ENCODE data around the gene PCNX1.

Gene PCNX1

DNA sequence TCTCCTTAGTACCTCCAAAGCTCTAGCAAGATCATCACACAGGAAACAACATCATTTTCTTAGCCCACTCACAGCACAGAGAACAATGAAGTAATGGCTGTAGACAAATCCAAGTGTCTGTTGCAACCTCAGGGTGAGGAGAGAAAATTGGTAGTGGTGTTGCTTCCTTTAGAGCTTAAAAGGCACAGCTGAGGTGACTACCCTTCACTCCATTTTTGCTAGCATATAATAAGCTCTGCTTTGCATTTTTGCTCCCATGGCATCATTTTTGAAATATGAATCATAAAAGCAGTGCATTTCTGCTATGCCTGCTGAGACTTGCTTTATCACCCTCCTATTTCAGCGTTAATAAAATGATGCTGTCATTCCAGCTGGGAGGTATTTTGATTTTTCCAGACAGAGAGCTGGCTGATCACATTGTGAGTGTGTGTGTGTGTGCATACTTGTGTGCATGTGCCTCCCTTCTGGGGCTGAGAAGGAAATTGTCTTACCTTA is 18.5 kb upstream of the PCNX1 start:
- no peak for DNase-seq (ENCODE audit: low read depth)

DNA sequence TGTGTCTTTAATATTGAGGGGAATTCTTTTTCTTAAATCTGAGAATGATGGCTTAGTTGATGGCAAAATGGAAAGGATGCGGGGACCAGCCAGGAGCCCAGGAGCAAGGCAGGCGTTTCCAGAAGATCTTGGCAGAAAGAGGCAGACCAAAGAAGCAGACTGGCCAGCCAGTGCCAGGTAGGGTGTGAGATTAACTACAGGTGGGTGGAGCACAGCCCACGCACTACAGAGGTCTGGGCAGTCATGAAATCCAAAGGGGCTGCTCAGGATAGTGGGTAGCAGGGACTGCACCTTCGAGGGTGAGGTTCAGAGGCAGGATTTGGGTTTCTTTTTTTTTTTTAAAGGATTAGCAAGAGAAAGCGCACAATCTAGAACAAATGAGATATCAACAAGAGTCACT is 17.7 kb upstream of the PCNX1 start:
- DNase-seq (ENCODE audit: low read depth): no peak

DNA sequence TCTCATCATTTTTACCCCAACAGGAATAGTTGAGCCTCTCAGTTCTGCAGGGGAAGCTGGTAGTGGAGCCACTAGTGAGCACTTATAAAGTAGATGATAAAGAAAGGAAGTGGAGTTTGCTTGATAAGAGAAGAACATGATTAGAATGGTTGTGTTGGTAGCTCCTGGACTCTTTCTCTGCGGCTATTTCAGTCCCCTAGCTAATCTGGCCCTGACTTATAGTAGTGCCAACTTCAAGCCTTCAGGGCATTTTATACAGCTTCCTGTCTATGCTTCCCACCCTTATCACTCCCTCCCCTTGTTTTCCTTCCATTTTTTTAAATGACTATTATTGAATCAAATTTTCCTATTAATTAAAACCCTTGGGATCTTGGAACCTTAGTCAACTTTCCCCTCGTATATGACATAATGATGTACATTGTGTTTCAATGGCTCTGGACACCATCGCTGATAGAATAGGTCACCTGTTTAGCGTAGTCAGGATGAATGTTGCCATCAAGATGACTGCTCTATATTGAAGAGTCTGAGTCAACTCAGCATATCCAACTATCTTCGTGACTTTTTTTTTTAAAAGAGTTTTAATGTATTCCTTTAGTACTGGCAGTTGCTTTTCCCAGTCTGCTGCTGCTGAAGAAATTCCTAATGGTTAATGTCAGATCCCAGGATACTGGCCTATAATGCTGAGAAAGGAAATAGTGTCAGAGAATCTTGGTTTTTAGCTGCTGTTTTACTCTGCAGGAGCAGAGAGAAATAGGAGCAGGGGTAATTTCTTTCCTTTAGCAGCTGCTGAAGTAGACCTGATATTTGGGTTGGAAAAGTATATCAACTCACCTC is 16.2 kb upstream of the PCNX1 start:
- DNase-seq (ENCODE audit: low read depth): no peak

DNA sequence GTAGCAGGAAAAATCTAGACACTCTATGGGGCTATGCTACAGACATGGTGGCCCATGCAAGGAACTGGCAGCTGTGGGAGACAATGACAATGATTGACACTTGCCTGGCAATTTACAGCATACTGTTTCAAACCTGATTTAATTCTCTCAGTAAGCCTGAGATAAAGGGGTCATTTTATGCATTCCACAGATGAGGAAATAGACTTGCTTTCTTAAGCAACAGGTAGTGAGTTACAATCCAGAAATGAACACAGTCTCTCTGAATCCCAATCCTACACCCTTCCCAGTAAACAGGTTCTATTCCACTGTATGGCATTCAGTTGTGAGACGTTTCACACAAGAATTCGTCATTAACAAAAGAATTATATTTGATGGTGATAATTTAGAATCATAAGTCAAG is 15.5 kb upstream of the PCNX1 start:
- DNase-seq (ENCODE audit: low read depth): no peak

DNA sequence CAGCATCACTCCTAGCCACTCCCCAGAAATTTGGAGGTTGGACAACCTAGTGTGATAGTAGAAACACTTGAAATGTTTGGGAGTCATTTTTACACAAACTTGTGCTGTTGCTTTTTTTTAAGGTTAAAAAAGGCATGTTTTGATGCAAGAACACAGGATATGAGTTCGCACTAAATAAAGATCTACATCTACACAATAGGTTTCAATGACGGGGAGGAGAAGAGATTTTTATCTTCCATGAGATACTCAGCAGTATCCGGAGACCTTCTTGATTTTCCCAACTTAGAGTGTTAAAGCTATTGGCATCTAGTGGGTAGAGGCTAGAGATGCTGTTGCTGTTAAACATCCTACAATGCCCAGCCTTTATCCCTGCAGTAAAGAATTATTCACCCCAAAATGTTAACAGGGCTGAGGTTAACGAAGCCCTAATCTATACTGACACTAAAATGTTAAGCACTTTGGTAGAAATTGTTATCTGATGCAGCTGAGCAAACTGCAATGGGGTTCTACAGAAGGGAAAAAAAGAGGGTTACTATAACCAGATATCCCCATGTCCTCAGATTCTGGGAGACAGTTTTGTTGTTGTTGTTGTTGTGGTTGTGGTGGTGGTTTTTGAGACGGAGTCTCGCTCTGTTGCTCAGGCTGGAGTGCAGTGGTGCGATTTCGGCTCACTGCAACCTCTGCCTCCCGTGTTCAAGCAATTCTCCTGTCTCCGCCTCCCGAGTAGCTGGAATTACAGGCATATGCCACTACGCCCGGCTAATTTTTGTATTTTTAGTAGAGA is 14.0 kb upstream of the PCNX1 start:
- DNase-seq (ENCODE audit: low read depth): no peak

DNA sequence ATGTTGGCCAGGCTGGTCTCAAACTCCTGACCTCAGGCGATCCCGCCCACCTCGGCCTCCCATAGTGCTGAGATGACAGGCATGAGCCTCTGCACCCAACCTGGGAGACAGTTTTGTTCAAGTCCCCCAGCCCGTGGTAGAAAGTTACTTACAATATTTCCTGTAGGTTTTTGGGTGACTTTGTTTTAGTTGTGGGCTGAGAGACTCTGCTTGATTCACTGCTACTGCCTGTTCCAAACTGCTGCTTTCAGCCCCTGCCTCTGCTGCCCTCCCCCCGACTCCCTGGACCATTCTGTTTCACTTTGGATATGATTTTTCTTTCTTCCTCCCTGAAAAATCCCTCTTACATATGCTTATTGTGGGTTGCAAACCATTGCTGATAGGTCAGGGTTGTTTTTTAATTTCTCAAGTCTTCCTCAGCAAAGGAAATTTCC is 13.4 kb upstream of the PCNX1 start:
- DNase-seq (ENCODE audit: low read depth): no peak

DNA sequence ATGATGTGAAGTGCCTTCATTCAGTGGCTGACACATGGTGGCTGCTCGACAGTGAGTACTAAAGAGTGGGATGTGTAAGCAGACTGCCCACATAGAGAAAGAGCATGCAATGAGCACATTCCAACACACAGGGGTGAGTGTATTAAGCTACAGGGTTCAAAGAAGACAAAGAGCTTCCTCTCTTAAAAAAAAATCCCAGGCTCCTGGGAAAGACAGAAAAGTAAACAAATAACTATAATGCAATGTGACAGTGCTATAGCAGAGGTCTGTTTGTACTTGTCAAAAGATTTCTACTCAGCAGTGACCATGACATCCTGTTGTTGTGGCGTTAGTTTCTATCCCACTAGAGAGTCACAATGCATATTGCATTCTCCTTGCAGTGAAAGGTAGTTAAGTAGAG is 12.4 kb upstream of the PCNX1 start:
- DNase-seq (ENCODE audit: low read depth): no peak

DNA sequence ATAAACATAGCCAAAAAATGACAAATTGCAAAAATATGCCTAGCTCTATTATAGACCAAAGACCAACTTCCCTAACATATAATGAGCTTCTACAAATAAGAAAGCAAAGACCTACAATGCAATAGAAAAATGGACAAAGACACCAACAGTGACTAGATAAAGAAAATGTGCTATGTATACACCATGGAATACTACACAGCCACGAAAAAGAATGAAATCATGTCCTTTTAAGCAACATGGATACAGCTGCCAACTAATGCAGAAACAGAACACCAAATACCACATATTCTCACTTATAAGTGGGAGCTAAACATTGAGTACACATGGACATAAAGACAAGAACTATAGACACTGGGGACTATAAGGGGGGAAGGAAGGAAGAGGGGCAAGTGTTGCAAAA is 10.9 kb upstream of the PCNX1 start:
- DNase-seq (ENCODE audit: low read depth): no peak

DNA sequence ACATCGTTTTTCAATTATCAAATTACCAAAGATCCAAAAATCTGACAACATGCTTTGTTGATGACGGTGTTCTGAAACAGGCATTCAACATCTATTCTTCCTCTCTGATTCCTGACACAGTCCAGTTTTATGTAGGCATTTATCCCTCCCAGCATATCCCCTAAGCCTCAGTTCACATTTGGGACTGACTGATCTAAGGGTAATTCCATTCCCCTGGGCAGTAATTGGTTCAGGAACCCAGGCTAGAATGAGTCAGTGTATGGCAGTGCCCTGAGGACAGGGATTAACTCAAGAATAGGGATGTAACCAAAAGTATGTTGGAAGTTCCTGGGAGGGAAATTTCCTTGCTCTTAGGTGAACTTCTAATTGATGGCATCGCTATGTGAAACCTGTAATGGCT is 10.3 kb upstream of the PCNX1 start:
- DNase-seq (ENCODE audit: low read depth): no peak

DNA sequence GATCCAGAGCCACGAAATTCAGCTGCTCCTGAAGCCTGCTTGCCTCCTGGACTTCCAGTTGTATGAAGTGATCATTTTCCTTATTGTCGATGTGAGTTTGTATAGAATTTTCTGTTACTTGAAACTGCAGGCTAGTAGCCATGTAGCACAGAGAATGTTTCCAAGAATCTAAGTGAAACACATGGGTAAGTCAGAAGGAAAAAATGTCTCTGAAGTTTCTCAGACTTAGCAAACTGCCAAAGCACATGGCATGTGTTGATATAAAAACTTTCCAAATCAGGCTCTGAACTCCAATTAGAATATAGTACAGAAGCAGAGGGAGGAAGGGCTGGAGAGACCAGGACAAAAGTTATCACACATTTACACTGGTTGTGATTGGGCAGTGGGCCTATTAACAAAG is 9.8 kb upstream of the PCNX1 start:
- DNase-seq (ENCODE audit: low read depth): peak; percentile 81

DNA sequence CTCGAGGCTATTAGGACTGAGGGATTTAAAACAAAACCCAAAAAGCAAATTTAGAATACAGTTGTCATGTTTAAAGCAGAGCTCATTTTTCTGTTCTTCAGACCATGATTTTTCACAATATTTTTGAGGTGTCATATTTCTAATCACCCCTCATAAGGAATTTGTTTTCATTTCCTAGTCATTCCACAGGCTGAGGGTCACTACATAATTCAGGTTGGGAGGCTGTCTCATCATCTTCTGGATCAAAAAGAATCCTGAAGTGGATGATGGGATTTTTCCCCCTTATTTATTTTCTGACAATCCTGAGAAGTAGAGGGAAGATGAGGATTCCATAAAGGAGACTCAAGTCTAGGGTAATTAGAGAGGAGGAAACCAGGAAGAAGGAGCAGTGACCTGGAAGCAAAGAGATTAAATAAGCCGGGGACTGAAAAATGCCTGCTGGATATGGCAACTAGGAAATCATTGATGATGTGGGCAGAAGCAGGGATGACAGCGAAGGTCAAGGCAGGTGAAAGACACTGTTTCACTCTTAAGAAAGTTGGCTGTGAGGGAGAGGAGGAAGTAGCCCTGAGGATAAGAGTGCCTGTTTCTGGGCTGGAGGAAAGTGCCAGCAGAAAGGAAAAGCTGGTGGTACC is 9.0 kb upstream of the PCNX1 start:
- no peak for DNase-seq (ENCODE audit: low read depth)

DNA sequence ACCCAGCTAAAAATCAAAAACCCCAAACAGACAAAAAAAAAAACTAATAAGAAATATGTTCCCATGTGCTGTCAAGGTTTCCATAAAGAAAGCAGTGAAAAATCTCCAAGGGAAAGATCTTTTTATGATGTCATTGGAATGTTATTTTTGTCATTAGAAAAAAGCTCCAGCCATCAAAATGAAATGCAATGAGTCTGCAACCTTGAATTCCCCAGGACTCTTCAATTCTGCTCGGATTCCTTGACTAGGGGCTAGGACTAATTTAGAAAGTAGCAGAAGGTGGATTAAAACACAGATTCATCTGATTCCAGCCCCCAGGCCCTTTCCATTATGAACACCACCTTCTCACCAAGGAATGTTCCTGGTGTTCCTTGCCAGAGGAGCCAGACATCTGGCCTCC is 6.0 kb upstream of the PCNX1 start:
- no peak for DNase-seq (ENCODE audit: low read depth)

DNA sequence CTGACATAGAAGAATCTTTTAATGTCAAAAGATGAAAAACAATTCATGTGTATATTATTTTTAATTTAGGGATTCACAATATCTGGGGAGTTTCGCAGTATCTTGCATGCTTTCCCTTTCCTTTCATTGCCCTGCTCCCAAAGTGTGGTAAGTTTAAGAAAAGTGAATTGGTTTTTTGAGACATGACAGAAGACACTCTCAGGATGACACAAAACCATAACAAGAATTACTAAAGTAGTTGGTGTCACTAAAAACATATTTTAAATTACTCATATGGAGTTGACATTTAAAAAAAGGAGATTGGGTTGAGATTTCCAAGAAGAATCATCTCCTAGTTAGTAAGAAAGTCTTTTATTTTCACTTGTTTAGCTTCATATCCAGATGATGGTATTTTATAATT is 5.1 kb upstream of the PCNX1 start:
- DNase-seq (ENCODE audit: low read depth): no peak

DNA sequence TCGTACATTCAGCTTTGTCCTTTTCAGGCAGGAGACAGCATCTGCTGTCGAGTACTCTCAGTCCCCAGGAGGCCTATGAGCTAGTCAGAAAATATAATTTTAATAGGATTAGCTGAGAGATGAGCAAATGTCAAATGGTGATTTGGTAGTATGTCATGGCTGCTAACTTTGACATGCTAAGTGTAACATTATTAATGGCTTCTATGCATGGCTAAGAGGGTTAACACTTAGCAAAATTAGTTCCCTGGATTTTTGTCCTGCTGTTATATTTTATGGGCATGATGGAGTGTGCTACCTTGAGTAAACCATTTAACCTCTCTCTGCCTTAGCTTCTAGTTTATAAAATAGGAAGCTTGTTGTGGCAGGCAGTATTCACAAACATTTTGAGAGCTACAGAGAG is 2.9 kb upstream of the PCNX1 start:
- DNase-seq (ENCODE audit: low read depth): no peak

DNA sequence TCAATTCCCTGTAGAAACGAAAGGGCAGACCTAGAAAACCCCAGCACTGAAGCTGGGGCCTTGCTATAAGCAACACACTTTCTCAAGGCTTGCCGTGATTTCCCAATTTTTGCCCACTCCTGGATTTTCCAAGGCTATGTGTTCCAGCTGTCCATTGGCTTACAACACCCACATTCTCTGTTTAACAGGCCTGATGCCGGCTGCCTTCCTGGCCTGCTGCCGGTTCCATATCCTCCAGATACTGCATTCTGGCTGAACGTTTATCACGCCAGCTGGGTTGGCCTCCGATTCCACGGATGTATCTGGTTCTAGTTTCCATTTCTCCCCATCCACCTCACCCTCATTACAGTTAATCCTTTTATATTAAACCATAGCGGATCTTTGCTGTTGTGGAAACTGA is 2.0 kb upstream of the PCNX1 start:
- peak; percentile 76 for DNase-seq (ENCODE audit: low read depth)

DNA sequence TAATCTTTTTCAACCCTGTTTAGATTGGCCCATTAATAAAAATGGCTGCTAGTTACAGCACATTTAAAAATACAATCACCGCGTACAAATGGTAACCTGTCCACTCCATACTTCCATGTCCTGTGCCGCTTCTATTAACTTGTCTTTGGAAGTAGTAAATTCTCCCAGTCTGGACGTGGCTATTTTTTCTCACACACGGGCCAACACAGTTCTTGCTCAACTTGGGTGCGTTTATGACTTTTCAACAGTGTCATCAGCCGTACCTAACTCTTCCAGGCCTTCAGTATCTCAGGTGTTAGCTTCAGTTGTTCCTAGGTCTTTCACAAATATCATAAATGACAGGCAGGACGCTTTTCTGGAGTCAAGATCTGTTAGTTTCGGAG is 475 bp upstream of the PCNX1 start:
- no peak for DNase-seq (ENCODE audit: low read depth)

DNA sequence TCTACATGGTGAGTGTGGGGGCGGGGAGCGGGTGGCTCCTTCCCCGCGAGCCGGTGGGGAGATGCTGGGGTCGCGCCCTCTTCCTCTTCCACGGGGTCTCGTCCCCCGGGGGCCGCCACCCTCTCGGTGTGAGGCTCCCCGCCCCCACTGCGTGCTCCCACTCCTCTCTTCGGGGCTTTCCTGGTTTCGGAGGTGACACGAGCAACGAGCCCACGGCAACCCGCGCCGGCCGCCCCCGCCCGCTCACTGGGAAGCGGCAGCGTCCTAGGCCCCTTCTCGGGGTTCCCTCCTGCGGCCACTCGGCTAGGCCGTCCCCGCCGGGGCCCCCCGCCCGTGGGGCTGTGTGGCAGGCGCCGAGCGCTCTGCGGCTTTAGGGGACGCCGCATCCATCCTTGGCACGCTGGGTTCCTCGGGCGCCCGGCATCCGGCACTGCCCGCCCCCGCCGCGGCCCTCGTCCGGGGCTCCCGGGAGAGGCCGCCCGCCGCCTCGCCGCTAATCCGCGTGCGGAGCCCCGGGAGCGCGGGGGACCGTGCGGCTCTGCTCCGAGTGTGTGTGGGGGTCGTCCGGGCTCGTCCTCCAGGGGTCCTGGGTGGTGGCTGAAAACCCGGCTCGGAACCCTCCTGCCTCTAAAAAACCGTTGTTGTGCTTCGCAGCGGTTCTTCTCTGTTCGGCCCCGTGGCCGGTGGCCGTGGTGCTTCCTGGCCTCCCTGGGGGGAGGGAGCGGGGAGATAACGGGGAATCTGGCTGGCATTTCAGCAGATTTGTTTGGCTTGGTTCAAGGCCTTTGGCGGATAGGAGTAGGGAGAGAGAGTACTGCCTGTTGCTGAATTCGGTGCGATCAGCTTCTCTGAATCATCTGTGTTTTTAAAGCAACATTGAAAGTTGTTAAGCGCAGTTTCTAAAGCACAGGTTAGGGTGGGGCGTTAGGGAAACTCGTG is 1.0 kb downstream of the PCNX1 start:
- no peak for DNase-seq (ENCODE audit: low read depth)

DNA sequence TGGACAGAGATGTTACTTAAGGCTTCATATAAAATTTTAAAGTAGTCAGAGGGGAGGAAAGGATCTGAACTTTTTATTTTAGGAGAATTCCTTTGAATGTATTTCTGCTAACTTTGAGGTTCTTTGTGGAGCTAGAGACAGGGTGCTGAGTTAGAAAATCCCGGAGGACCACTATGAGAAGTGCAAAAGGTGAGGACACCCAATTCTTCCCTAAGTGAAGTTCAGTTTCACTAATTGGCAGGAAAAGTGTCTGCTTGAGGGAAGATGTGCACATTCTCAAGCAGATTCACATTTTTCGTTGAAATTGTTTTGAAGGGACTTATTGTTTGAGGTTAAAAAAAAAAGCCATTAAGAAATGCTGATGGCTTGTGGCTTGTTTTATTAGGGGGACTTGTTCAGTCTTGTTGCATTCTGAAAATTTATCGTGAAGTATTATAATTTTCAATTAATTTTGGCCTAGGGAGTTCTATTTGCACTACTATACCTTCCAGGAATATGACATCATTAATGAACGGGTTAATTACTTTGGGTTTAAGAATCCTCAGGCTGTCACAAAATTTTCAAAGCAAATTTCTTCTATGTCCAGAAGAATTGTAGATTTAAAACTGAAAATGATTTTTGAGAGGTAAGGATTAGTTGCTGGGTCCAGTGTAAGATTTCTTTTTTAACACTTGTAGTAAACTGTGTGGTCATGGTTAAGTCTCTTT is 1.8 kb downstream of the PCNX1 start:
- no peak for DNase-seq (ENCODE audit: low read depth)

DNA sequence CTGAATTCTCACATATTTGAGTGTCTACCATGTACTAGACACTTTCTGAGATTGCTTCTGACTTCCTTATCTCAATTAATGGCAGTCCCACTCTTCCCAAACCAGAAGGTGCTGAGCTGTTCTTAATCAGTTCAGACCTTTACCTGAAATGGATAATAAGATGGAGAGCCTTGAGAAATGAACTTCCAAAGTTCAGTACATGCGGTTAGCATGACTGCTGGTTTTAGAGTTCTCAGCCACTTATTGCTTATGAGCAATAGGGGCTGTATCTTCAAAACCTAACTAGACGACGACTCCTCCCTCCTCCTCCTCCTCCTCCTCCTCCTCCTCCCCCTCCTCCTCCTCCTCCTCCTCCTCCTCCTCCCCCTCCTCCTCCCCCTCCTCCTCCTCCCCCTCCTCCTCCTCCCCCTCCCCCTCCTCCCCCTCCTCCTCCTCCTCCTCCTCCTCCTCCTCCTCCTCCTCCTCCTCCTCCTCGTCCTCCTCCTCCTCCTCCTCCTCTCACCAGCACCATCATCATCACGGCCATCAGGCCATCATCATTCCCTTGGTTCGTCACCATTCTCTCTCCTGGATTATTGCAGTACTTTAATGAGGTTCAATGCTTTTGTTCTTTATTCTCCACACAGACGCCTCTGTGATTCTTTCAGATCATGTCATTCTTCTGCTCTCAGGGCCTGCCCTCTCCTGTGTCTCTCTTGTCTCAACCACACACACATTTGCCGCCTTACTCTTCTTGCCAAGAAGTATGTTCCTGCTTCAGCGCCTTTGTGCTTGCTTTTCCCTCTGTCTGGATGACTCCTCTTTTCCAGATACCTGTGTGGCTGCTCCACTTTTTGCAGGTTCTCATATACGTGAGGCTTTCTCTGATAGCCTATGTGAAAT is 2.7 kb downstream of the PCNX1 start:
- no peak for DNase-seq (ENCODE audit: low read depth)

DNA sequence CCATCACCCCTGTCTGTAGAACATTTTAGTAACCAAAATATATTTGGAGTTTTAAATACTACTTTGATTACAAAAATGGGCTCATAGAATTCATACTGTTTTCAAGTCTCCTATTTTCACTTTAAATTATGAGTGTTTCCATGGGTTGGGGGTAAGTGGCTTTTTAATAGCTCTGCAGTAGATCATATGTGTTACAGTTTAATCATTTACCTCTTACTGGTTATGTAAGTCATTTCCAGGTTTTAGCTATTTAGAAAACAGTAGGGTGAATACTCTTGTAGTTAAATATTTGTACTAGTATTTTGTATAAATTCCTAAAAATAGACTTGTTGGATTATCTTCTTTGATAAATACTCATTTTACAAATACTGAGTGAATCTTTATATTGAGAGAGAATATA is 8.2 kb downstream of the PCNX1 start:
- no peak for DNase-seq (ENCODE audit: low read depth)
